GM13976 (cell line): ENCODE results near the gene PLAAT5.

Source experiments
- DNase-seq: peaks from one replicate; pipeline ENCODE4 v3.0.0; 2012; ENCODE audit warnings: low spot score
- CTCF ChIP-seq: IDR thresholded peaks from 2 replicates; pipeline ENCODE4 v1.5.1; 2012; ENCODE audit warnings: borderline replicate concordance, mild to moderate bottlenecking; ENCODE audit not compliant: insufficient read depth; ENCODE audit errors: extremely low read depth, missing control alignments, control extremely low read depth
- in situ Hi-C: fragments of 300-500 bp; cut with MboI; formaldehyde crosslinking; loops from one replicate; pipeline ENCODE4 v1.12.0; 2022; ENCODE audit warnings: low sequenced_read_pairs, mixed read lengths, inconsistent platforms; ENCODE audit not compliant: unreplicated experiment

Gene PLAAT5

GRCh38 chr11:63523151-63523550, 32.2 kb upstream of the PLAAT5 start:
- TF ChIP-seq CTCF, result no peak
- DNase-seq, result no peak
- in situ Hi-C loops, result no loop called here

GRCh38 chr11:63521896-63522295, 30.9 kb upstream of the PLAAT5 start:
- DNase-seq, result no peak
- TF ChIP-seq CTCF, result no peak
- in situ Hi-C loops, result no loop called here

GRCh38 chr11:63520606-63521170, 29.7 kb upstream of the PLAAT5 start:
- no peak for DNase-seq
- in situ Hi-C loops, result no loop called here
- no peak for TF ChIP-seq CTCF

GRCh38 chr11:63518548-63518947, 27.6 kb upstream of the PLAAT5 start:
- TF ChIP-seq CTCF, result no peak
- in situ Hi-C loops, result no loop called here

GRCh38 chr11:63517156-63517555, 26.2 kb upstream of the PLAAT5 start:
- DNase-seq, result no peak
- in situ Hi-C loops, result no loop called here
- TF ChIP-seq CTCF, result no peak

More at GRCh38 chr11:63518548-63518947, 27.6 kb upstream of the PLAAT5 start:
- no peak for DNase-seq

GRCh38 chr11:63516109-63516508, 25.1 kb upstream of the PLAAT5 start:
- no peak for TF ChIP-seq CTCF
- in situ Hi-C loops, result no loop called here
- DNase-seq, result no peak
